GM15510 (cell line): ENCODE data around the gene LHX1.

ENCODE experiments used
- POLR2A ChIP-seq: IDR thresholded peaks from 3 replicates; pipeline ENCODE4 v1.6.1; 2011; ENCODE audit warnings: borderline replicate concordance; ENCODE audit not compliant: insufficient read length; ENCODE audit errors: extremely low read depth

Gene LHX1

GRCh38 chr17:36940313-36941264, 3.3 kb downstream of the LHX1 start:
- TF ChIP-seq POLR2A, result no peak

- TF ChIP-seq POLR2A, result no peak
Observed at GRCh38 chr17:36941265-36942010, 4.2 kb downstream of the LHX1 start.

GRCh38 chr17:36942019-36942599, 4.8 kb downstream of the LHX1 start:
- no peak for TF ChIP-seq POLR2A

GRCh38 chr17:36942631-36943125, 5.4 kb downstream of the LHX1 start:
- no peak for TF ChIP-seq POLR2A

DNA sequence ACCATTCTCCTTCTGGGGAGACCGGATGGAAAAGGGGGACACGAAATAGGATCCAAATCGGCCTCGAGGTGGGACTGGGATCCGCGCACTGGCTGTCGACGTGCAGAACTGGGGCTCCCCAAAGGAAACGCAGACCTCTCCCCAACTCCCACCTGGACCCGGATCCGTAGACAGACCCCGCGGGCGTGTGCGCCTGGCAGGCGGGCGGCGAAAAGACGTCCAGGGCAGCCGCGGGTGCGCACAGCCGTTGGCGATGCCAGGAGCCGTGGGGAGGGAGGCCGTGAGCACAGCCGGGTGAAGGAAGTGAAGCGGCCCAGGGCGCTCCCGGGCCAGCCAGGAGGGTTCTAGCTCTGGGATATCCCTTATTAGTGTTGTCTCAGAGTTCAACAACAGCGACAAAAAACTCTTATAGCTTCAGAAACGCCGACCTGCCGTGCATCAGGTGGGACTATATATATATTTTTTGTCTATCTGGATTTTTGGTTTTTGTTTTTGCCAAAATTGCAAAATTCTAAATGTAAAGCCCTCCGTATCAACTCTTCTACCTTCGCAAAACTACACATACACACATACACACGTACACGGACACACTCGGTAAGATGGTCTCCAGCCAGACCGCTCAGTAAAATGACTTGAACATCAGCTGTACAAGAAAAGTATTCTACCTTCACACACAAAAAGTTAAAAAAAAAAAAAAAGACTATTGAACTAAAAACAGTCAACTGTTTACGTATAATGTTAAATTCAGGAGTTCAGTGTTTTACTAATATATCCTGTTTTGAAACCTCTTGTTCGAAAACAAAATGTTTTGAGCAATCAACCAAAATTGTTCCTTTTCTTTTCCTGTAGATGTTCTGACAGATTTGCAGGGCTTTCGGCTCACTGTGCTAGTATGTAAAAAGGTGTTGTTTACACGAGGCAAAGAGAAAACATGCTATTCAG, 6.2 kb downstream of the LHX1 start:
- no peak for TF ChIP-seq POLR2A

- no peak for TF ChIP-seq POLR2A
Observed at GRCh38 chr17:36944553-36944952, 7.3 kb downstream of the LHX1 start.

DNA sequence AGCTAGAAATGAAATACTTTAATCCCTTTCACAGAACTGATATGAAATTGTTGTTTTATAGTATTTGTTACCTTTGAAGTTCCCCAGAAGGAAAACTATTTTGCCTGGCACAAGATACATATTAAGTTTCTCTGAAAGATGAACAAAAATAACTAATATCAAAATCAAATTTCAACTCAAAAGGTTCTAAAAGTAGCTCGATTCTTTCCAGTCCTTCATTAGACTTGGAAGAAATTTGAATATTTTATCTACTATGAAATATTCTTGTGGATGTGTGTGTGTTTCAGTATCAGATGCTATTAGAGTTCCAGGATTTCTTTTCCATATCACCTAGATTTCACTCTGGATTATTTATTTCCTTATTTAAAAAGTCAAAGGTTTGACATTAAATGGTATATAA, 7.9 kb downstream of the LHX1 start:
- TF ChIP-seq POLR2A, result no peak

GRCh38 chr17:36945959-36946725, 8.9 kb downstream of the LHX1 start:
- TF ChIP-seq POLR2A, result no peak

DNA sequence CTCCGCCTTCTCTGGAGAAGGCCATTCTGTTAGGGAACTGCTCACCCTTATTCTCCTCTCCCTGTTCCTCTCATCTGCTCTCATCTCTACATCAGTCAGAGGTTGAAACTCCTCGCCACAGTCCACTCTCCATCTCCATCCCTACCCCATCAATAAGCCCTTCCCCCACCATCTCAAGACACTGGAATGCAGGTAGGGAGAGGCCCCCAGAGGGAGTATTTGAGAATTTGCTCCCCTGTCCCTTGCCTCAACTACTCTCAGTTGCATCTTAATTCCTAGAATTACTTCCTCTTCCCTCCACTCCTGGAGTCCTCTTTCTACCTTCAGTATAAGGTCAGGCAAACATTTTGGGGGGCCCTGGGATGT, 9.4 kb downstream of the LHX1 start:
- no peak for TF ChIP-seq POLR2A

GRCh38 chr17:36947922-36948716, 10.8 kb downstream of the LHX1 start:
- no peak for TF ChIP-seq POLR2A

GRCh38 chr17:36948717-36949460, 11.6 kb downstream of the LHX1 start, which contains the start of gene AATF:
Gene AATF, plus strand, starts transcription at chr17:36948954. Its CDS starts 172 bp downstream, at chr17:36949126.
- TF ChIP-seq POLR2A, result peak; percentile 88

GRCh38 chr17:36949461-36949927, 12.2 kb downstream of the LHX1 start:
- no peak for TF ChIP-seq POLR2A
